C1 segment of cervical spinal cord (tissue), 14 donors: ENCODE data around the gene DCLK3.

ENCODE experiments used
- DNase-seq, 14 donors: peaks; one replicate each; lab custom pipeline; 2025; lab: John Stamatoyannopoulos, UW

The DCLK3 gene

GRCh38 chr3:36677331-36678007 lies 86.9 kb downstream of the DCLK3 start:
- no peak for DNase-seq

GRCh38 chr3:36674816-36675215 lies 89.5 kb downstream of the DCLK3 start:
- no peak for DNase-seq

- no peak for DNase-seq
Observed at GRCh38 chr3:36669764-36670163, 94.6 kb downstream of the DCLK3 start.

- DNase-seq, result no peak
Observed at GRCh38 chr3:36666166-36666565, 98.2 kb downstream of the DCLK3 start.

GRCh38 chr3:36663666-36664291 lies 100.6 kb downstream of the DCLK3 start:
- no peak for DNase-seq

GRCh38 chr3:36662626-36663025 lies 101.7 kb downstream of the DCLK3 start:
- DNase-seq, result no peak
